GM19238 (cell line): Measurements from ENCODE around the gene PSMB7.

Experiments used
- DNase-seq: peaks from one replicate; pipeline ENCODE4 v3.0.0; 2011; ENCODE audit warnings: low spot score; ENCODE audit not compliant: insufficient read length

PSMB7 gene

DNA sequence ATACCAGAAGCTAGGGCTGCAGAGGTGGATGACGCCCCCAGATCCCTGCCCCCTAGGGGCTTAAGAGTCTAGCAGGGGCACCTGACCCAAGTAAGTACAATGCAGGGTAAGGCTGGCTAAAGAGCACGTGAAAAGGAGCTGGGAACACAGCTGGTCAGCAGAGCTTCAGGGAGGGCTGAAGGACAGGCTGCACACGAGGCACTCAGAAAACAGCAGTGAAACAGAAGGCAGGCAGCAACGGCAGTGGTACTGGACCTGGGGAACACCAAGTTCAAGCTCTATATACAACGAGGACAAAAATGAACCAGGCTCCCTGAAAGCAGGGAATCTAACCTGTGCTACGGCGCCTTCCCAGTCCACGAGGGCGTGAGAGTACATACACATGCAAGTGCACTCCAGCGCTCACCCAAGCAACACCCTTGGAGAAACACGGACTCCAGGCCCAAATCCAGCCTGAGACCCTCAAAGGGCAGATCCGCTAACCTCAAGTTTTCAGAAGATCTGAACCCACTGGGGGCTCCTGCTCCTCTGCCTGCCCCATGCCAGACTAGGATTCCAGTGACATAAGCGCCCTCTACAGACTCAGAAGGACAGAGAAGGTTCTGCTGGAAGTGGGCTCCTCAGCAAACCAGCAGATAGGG is 57.4 kb downstream of the PSMB7 start:
- no peak for DNase-seq

DNA sequence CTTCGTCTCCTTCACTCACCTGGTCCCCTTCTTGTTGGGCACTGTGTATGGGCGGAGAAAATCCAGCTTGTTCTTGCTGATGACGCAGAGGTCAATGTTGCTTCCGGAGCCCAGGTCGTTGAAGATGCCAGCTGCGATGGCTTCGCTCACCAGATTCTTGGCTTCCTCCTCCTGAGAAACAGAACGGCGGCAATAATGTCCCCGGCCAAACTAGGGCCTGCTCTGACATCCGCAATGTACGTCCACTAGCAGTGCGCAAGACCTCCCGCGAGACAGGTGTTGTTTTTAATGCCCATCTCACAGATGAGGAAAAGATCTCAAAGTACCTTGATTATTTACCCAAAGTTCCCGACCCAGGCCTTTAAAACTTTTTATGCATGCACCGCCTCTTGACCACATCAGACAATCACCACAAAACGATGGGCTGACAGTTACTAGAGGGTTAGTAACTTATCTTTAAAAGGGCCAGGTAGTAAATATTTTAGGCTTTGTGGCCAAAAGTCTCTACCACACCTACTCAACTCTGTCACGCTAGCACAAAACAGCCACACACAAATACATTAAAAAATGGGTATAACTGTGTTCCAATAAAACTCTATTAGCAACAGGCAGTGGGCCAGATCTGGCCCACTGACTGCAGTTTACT is 58.4 kb downstream of the PSMB7 start:
- no peak for DNase-seq

DNA sequence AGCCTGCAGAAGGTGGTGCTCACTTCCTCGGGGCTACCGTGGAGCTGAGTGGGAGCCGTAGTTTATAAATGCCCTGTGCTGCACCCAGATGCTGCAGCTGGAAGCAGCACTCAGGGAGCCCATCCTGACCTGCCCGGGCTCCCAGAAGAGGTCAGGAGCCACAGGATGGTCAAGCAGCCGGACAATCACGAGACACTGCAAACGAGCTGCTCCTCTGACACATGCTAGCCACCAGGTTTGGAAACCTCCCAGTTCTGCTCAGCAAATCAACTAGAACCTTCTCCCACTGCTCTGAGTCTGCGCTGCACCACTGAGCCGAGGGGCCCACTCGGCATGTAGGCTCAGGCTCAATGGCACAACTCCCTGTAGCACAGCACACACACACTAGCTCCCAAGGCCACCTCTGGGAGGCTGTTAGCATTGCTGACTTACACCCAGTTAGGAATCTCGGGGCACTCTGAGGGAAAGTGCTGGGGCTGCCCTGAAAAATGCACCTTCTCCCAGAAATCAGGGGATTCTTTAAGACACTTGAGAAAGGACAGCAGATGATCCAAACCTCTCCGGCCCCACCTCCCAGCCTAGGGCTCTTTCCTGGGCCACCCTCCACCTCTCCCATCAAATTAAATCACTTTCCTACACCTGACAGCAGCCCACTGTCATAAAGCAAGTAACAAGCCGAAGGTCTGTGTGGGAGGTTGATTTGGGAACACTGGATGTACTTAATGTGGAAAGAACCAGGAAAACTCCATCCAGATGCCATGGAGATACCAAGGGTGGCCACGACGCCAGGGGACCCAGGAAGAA is 59.1 kb downstream of the PSMB7 start:
- DNase-seq, result no peak

DNA sequence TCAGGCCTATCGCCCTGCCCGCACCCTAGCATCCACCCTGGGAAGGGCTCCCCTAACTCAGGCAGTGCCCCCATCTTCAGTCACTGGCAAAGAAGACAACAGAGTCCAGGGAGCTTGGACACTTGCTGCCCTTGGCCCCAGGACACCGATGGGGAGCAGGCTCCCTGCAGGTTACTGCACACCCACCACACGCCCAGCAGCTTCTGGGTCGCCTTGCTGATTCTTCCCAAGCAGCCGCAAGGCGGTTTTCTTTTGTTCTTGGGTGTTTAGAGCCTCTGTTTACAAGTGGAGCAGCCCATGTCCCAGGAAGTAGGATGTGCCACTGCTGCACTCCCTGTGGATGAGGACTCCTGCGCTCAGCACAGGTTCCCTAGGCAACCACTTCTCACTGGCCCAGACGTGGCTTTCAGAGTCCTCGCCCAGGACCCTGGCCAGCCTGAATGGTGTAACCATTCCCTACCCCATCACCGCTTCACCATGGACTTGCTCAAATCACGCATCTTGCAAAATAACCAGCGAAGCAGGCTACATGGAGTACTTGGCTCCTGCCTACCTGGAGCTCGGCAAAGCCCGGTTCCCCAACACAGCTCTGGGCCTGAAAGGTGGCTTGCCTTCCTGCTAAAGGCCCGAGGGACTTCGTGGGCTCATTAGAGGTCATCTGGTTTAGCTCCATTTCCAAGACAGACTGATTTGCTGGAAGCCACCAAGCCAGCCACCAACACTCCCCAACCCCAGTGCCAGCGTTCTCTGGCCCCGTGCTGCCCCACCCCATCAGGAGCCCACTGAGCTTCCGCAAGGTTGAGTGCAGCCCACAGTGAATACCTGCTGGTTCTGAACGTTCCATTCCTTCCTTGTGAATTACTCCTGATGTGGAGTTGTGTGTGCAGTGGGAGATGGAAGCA is 60.0 kb downstream of the PSMB7 start:
- DNase-seq, result no peak

DNA sequence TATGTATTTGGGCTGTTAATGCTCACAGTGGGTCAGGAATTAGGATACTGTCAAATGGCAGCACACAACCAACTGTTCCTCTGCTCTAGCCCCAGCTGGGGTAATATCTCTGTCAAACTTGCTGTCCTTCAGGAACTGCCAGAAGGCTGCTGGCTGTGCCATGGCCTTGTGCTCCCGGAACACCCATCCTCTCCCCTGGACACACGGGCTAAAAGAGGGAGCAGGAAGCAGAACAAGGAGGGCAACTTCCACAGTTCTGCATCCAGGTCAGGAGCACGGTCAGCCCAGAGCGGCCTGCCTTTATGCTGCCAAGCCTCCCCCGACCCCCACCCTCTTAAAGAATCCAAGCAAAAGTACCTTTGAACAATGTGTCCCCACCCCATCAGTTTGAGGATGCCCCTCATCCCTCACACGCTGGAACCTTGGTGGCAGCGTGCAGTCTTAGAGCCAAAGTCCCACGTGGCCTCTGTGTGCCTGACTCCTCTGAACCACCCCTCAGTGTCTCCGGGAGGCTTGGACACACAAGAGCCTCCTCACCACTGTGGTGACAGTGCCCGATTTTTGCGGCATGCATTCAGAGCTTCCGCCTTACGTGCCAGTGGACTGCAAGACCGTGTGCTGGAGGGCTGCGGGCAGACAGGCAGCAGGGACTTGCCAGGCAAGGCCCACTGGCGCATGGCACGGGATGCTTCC is 60.8 kb downstream of the PSMB7 start:
- no peak for DNase-seq

DNA sequence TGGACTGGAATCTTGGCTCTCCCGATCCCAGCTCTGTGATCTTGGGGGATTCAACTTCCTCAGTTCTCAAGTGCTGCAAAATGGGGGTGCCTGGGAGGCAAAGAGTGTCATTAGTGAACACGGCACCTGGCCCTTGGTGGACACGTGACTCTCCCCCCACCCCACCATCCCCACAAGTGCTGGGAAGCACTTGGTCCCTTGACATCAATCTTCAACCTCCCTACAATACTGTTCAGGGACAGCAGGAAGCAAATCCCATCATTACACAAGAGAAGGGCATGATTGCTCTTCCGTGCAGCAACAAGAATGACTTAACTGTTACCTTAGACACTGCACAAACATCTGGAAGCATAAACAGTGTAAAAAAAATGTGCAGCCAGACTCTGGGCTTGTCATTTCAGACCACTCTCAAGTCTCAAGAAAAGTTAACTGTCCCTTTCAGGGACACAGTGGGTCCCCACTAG is 61.4 kb downstream of the PSMB7 start:
- no peak for DNase-seq

DNA sequence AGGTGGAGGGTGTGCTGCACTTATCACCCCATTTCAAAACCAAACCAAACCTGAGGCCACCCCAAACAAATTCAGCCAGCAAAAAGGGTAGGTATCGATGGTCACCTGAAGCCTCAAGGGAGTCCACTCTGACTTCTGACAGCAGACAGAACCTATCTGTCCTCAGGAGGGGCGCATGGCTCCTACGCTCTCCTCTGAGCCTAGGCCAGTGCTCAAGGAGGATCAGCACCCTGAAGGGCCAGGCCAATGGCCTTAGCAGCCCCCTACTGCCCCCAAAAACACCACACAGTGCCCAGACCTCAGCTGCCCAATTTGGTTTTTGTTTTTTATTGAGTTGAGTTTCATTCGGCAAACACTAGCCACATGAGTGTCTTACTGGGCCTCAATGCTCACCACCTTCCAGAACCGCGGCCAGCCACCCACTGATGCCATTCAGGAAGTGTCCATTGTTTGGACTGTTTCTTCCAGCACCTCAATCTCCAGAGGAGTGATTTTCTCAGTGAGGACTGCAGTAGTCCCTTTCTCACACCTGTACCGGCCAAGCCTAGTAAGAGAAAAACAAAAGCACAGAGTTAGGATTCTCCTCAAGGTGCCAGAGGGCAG is 62.0 kb downstream of the PSMB7 start:
- DNase-seq, result no peak

DNA sequence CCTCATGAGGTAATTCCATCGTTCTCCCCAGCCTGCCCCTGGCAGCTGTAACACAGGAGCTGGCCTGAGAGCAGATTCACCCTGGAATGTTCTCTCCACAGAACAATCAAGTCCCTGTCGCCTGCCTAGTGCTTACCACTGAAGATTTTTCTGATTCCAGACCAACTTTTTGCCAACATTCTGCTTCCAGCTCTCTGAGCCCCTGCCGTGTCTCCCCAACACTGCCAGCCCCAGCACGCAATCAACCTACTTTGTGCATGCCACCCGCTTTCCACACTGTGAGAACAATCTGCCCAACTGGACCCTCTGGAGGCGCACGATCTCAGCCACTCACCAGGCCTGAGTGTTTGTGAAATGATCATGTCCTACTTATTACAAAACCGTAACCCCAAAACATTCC is 62.6 kb downstream of the PSMB7 start:
- DNase-seq, result no peak

DNA sequence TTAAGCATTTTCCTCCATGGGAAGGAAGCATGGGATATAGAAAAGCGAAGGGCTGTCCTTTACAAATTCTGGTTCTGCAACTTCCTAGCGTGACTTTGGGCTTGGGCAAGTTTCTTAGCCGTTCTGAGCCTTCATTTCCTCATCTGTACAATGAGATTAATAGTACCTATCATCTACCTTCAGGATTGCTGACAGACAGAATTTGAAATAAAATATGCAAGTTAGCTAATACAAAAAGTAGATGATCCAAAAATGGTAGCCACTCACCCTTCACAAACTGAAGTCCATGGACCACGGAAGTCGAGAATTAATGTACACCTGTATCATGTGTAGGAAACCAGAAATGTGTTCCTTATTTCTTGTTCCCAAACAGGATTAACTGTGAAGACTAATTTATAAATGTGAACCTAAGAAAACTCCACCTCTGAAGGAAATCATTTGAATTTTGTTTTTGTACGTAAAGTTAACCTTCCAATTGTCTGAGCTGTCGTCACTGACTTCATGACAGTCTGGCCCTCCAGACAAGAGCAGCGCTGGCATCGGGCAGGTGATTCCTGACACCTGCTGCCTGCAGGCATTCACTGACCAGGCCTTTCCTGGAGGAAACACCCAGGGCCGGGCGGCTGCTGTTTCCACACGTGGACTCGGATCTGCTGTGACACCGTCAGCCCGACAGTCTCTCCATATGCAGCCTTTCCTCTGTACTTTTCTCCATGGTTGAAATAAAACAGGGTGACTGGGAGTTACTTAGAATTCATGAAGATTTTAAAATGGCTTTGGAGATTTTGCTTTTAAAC is 63.4 kb downstream of the PSMB7 start:
- no peak for DNase-seq

DNA sequence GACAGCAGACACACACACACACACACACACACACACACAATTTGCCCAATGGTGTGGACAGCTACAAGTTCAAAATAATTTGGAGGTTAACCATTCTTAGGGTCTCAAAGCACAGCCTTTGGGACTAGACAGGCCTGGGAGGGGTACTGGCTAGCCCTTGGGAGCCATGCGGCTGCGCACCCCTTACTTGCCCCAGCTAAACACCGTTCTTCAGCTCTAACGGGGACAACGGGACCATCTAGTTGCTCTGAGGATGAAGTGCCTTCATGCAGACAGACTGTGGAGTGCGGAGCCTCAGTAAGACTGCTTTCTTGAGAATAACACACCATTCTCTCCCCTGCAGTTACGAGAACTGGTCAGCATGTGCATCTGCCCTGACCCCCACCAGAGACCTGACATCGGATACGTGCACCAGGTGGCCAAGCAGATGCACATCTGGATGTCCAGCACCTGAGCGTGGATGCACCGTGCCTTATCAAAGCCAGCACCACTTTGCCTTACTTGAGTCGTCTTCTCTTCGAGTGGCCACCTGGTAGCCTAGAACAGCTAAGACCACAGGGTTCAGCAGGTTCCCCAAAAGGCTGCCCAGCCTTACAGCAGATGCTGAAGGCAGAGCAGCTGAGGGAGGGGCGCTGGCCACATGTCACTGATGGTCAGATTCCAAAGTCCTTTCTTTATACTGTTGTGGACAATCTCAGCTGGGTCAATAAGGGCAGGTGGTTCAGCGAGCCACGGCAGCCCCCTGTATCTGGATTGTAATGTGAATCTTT is 64.6 kb downstream of the PSMB7 start:
- no peak for DNase-seq

DNA sequence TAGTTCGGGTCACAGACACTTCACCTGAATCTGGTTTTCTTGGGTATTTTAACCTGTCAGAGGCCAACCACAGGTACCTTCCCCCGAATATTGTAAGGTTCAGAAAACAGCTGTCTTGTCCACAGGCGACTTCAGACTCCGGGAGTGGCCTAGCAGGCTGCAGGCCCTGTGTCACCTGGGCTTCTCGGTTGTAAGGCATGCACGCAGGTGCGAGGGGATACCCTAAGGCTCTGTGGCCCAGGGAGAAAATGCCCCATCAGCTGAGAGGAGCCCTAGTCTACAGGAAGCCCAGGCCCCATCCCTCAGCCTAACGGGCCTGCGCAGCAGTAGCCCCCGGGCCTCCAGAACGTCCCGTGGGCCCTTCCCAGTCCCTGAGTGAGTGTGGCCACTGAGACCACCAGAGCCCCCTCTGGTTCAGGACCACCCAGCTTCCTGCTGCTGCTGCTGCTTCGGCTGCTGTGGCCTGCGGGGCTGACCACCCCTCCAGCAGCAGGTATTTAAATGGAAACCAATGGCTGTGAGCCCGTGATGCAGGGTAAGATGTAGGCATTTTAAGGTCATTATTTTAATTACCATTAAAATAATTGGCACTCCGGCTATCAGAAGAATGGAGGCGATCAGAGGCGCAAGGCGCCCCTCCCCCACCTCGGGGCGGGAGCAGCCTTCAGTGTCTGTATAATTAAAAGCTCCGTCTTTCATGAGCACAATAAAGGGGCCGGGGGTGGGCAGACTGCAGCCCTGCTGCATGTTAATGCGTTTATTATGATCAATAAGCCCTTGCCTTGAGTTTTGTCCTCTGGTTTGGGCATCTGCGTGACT is 65.4 kb downstream of the PSMB7 start:
- DNase-seq, result no peak

DNA sequence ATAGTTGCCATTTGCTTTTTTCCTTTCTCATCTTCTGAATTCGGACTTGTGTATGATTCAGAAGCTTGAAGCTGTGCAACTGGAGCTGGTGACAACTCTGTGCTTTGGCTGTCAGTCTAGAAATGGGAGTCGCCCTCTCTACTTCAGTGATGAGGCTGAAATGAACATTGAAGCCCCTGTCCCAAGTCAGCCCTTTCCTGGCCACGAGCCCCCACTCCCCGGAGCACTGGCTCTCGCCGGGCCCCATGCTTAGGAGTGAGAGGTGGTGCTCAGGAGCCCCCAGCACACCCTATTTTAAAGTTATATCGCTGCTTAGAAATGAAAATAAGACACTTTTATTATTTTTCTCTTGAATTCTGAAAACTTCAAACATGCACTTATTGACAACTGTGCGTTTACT is 66.0 kb downstream of the PSMB7 start:
- DNase-seq, result no peak

DNA sequence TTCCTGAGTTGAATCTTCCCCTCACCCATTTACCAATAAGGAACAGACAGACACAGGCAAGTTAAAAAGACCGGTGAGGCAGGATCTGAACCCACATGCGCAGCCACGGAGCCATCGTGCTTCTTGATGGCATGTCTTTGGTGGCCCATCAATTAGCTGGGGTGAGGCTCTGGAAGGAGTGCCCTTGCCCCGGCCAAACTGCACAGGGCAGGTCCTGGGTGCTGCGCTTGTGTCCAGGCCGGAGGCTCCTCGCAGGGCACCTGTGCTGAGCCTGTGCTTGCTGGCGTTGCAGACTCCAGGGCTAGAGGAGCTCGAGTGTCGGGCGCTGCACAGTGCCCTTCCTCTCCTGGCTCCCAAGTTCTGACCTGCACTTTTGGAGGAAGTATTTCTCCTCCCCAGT is 66.4 kb downstream of the PSMB7 start:
- DNase-seq, result no peak

DNA sequence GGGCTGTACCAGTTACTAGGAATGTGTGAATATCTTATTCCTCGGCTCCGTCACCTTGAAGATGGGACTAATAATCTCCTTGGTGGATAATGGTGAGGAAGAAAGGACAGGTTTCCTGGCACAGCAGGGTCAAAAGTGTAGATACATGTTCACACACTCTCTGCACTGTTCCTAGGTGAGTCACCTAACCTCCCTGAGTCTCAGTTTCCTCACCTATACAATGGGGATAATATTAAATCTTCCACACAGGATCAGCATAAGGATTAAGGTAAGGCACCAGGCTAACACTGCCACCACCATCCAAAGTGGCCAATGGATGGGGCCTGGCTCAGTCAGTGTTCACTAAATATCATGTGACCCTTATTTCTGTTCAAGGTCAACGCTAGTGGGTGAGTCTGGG is 66.9 kb downstream of the PSMB7 start:
- no peak for DNase-seq

DNA sequence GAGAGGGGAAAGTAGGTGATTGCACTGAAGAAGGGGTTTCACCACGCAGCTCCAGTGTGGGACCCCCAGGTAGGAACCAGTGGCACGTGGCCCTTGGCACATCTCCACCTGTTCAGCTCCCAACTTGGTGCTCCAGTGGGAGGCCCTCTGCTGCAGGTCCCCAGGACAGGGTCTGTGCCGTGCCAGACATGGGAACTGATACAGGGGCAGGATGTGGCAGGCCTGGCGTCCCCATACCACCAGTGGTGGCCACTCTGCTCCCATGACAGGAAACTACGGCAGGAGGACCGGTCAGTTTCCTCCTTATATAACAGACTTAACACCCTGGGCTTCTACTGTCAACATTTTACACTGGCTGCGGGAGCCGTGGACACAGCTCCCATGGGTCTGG is 67.3 kb downstream of the PSMB7 start:
- DNase-seq, result no peak

DNA sequence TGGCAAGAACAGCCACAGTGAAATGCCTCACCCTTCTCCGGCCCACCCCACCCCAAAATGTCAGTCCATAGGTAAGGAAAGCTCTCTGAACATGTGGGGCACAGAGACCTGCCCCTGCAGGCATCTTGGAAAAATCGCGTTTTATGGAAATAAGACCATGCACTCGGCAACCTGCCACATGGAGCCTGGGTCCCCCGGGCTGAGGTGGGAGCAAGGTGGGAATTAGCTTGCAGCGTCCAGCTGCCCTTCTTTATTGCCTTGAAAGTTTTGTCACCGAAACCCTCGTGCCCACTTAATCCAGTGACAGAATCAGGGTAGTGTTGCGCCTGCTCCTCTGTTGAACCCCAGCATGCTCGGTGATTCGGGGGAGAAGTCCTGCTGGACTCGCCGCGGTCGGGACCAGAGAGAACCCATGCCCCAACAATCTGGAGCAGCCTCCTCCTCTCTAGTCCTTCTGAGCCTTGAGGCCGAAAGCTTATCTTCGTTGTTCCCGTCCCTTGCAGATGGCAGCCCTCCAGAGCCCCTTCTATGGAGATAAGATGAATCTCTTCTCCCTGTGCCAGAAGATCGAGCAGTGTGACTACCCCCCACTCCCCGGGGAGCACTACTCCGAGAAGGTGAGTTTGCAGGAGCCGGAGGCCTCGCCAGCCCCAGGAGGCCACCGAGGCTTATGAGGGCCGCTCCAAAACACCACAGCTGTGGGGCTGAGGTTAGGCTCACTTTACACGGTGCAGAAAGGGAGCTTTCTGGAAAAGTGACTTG is 67.9 kb downstream of the PSMB7 start:
- DNase-seq, result no peak
